C4-2B (cell line): ENCODE measurements around the gene SEMA3E.

Experiments used
- ZFX ChIP-seq: fragments of 450-650 bp; IDR thresholded peaks from 2 replicates; pipeline ENCODE4 v1.6.1; 2017
- TF ChIP-seq, protein P1 (sequence below): fragments of 450-650 bp; conservative IDR thresholded peaks from 2 replicates; pipeline ENCODE4 v1.5.1; 2017; ENCODE audit warnings: mild to moderate bottlenecking

GRCh38 chr7:83603649-83604048, 45.3 kb downstream of the SEMA3E start:
- TF ChIP-seq, protein P1, sequence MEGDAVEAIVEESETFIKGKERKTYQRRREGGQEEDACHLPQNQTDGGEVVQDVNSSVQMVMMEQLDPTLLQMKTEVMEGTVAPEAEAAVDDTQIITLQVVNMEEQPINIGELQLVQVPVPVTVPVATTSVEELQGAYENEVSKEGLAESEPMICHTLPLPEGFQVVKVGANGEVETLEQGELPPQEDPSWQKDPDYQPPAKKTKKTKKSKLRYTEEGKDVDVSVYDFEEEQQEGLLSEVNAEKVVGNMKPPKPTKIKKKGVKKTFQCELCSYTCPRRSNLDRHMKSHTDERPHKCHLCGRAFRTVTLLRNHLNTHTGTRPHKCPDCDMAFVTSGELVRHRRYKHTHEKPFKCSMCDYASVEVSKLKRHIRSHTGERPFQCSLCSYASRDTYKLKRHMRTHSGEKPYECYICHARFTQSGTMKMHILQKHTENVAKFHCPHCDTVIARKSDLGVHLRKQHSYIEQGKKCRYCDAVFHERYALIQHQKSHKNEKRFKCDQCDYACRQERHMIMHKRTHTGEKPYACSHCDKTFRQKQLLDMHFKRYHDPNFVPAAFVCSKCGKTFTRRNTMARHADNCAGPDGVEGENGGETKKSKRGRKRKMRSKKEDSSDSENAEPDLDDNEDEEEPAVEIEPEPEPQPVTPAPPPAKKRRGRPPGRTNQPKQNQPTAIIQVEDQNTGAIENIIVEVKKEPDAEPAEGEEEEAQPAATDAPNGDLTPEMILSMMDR: no peak
- no peak for TF ChIP-seq ZFX
